Sigmoid colon (tissue), 4 donors: ENCODE results near the gene RRM2.

Source experiments
- CTCF ChIP-seq, 4 experiments: fragments of 450-650 bp in 3 of 4; fragments of 200-600 bp in 1 of 4; IDR thresholded peaks; one replicate each; pipeline ENCODE4 v1.5.1; 2016 to 2019; ENCODE audit warnings: antibody characterized with exemption in 4 of 4, mild to moderate bottlenecking in 3 of 4, moderate library complexity in 2 of 4
- POLR2A ChIP-seq, 2 donors: fragments of 450-650 bp; IDR thresholded peaks; one replicate each; pipeline ENCODE4 v1.6.1; 2016; ENCODE audit warnings: antibody characterized with exemption in 2 of 2, mild to moderate bottlenecking in 2 of 2, moderate library complexity in 2 of 2
- POLR2AphosphoS5 ChIP-seq, 4 donors: sonication (generic); formaldehyde crosslinking; IDR thresholded peaks; one replicate each; pipeline ENCODE4 v1.6.1; 2017; ENCODE audit warnings: antibody characterized with exemption in 4 of 4

- no peak for TF ChIP-seq CTCF (IDR thresholded peaks at IDR 0.05)
- TF ChIP-seq POLR2AphosphoS5 (IDR thresholded peaks at IDR 0.05): no peak
- TF ChIP-seq POLR2A (IDR thresholded peaks at IDR 0.05): no peak
Observed at GRCh38 chr2:10167316-10167715, 44.8 kb downstream of the RRM2 start.
